Left ventricle myocardium inferior (tissue), 1 donor: Measurements from ENCODE around the gene MIB2. TPM values are rescaled to one million over a fixed set of nuclear protein-coding genes. Genes with fewer than 3 reads are reported as not detected.

Experiments
- DNase-seq: peaks from one replicate; pipeline ENCODE4 v3.0.0-alpha.2; 2020
- H3K27ac ChIP-seq: fragments of 200-600 bp; replicated peaks from 2 replicates; pipeline ENCODE4 v1.8.0; 2021
- H3K27me3 ChIP-seq: fragments of 200-600 bp; 2 replicates; pipeline ENCODE4 v1.8.0; 2021; ENCODE audit warnings: low read depth
- H3K36me3 ChIP-seq: fragments of 200-600 bp; 2 replicates; pipeline ENCODE4 v1.8.0; 2021
- H3K4me1 ChIP-seq: fragments of 200-600 bp; 2 replicates; pipeline ENCODE4 v1.8.0; 2021
- H3K4me3 ChIP-seq: fragments of 200-600 bp; 2 replicates; pipeline ENCODE4 v1.8.0; 2021; ENCODE audit warnings: mild to moderate bottlenecking, moderate library complexity
- H3K9me3 ChIP-seq: fragments of 200-600 bp; replicated peaks from 2 replicates; pipeline ENCODE4 v1.8.0; 2021
- intact Hi-C: fragments of 100-400 bp; cut with micrococcal nuclease; formaldehyde crosslinking; loops from one replicate; pipeline ENCODE4 v1.11.0; 2022
- total RNA-seq: library from RNA; stranded (reverse); fragmentation: NEBNext Ultra II Directional; extraction: Animal tissue kit (Norgen Biotek cat#: 25700); gene quantifications from one replicate; pipeline ENCODE4 v1.2.1, GENCODE V29; 2021
- TF ChIP-seq, protein P1 (sequence below): fragments of 200-600 bp; IDR thresholded peaks from 2 replicates; pipeline ENCODE4 v1.8.0; 2021; ENCODE audit warnings: antibody characterized with exemption, mild to moderate bottlenecking, borderline replicate concordance
- donor health status: DM: no; HTN: yes; CAD: no; lungs with severe emphysema.

Gene MIB2
- total RNA-seq, 1 donor from 2014 or later, result 129 TPM

DNA sequence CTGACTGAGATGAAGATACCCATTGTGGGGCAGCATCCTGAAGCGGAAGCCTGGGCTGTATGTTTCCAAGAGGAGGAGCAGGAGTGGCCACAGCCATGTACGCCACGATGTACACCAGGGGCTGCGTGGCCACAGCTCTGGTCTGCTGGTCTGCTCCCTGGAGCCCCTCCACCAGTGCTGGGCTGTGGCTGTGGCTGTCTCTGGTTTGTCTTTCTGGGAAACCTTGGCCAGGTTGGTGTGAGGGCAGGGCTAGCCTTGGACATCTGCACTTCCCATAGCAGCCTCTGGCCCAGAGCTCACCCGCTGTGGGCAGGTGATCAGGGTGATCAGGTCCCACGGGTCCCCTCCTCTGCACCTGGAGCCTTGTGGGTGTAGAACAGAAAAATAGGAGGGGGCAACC lies 2.6 kb downstream of the MIB2 start:
- H3K4me1 ChIP-seq, result peaks cover 70% of the 10 kb centered on the region
- no peak overlapping the region for H3K27ac ChIP-seq
- H3K36me3 ChIP-seq, result peaks cover 10% of the 10 kb centered on the region

GRCh38 chr1:1618396-1619068 lies 3.2 kb downstream of the MIB2 start:
- H3K27me3 ChIP-seq, result no peaks in the 10 kb centered on the region
- intact Hi-C loops, result no loop called here
- peaks cover 66% of the 10 kb centered on the region for H3K4me1 ChIP-seq
- no peak overlapping the region for H3K4me3 ChIP-seq
- no peak for DNase-seq
- H3K9me3 ChIP-seq, result no peaks in the 10 kb centered on the region
- peaks cover 10% of the 10 kb centered on the region for H3K36me3 ChIP-seq
- TF ChIP-seq, protein P1, sequence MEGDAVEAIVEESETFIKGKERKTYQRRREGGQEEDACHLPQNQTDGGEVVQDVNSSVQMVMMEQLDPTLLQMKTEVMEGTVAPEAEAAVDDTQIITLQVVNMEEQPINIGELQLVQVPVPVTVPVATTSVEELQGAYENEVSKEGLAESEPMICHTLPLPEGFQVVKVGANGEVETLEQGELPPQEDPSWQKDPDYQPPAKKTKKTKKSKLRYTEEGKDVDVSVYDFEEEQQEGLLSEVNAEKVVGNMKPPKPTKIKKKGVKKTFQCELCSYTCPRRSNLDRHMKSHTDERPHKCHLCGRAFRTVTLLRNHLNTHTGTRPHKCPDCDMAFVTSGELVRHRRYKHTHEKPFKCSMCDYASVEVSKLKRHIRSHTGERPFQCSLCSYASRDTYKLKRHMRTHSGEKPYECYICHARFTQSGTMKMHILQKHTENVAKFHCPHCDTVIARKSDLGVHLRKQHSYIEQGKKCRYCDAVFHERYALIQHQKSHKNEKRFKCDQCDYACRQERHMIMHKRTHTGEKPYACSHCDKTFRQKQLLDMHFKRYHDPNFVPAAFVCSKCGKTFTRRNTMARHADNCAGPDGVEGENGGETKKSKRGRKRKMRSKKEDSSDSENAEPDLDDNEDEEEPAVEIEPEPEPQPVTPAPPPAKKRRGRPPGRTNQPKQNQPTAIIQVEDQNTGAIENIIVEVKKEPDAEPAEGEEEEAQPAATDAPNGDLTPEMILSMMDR, result no peak
- H3K27ac ChIP-seq, result peak overlapping the region; percentile 87

More for the DNA sequence above, 2.6 kb downstream of the MIB2 start:
- H3K27me3 ChIP-seq, result no peaks in the 10 kb centered on the region
- DNase-seq, result no peak
- intact Hi-C loops, result no loop called here
- H3K4me3 ChIP-seq, result no peak overlapping the region
- no peaks in the 10 kb centered on the region for H3K9me3 ChIP-seq
- TF ChIP-seq, protein P1, result no peak

- peak; percentile 75 for DNase-seq
- Histone ChIP-seq H3K27ac (peak overlapping the region; percentile 87), H3K4me3 (peak overlapping the region; percentile 19), H3K36me3 (peaks cover 15% of the 10 kb centered on the region), H3K27me3 (no peaks in the 10 kb centered on the region), H3K9me3 (no peaks in the 10 kb centered on the region), H3K4me1 (peaks cover 63% of the 10 kb centered on the region)
- TF ChIP-seq, protein P1, result peak; percentile 50
- intact Hi-C loops, result no loop called here
Observed at GRCh38 chr1:1619917-1620361, 4.6 kb downstream of the MIB2 start.

- H3K9me3 ChIP-seq, result no peaks in the 10 kb centered on the region
- no peak for DNase-seq
- TF ChIP-seq, protein P1, result no peak
- H3K27ac ChIP-seq, result peak overlapping the region; percentile 87
- H3K27me3 ChIP-seq, result no peaks in the 10 kb centered on the region
- H3K4me3 ChIP-seq, result peak overlapping the region; percentile 19
- peaks cover 15% of the 10 kb centered on the region for H3K36me3 ChIP-seq
- peaks cover 65% of the 10 kb centered on the region for H3K4me1 ChIP-seq
- intact Hi-C loops, result no loop called here
Observed at GRCh38 chr1:1620433-1621139, 5.3 kb downstream of the MIB2 start.

DNA sequence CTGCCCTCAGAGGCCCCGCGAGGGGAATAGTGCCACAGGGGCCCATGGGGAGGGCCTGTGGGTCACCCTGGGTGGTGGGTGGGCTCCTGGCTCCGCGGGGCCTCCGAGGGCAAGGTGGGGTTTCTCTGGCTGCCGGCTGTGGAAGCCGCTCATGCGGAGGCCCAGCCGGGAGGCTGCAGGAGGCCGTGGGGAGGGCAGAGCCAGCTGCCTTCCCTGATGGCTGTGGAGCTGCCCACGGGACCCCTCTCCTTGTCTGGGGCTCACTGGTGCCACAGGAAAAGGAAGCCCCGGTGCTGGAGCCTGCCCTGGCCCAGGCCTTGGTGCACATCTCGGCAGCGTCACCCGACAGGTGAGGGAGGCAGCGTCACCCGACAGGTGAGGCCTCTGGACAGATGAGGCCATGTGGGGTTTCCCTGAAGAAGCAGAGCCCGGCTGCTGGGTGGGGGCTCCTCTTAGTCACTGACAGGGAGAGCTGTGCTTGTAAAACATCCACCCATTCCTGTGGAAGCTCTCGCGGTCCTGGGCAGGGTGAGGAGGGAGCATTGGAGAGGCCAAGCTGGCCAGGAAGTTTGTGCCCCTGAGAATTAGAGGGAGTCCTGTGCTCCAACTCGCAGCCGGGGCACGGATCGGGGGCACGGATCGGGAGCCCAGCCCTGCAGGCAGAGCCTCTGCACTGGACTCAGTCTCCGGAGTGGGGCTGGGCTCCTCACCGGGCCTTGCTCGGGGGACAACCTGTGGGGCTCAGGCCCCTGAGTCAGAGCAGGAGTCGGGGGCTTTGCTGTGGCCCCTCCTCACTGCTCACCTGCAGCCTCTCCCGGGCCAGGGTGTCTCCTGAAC lies 6.1 kb downstream of the MIB2 start:
- no peak overlapping the region for H3K4me3 ChIP-seq
- no peaks in the 10 kb centered on the region for H3K27me3 ChIP-seq
- TF ChIP-seq, protein P1, result no peak
- intact Hi-C loops, result no loop called here
- DNase-seq, result no peak
- peaks cover 15% of the 10 kb centered on the region for H3K36me3 ChIP-seq
- H3K4me1 ChIP-seq, result peaks cover 69% of the 10 kb centered on the region
- H3K9me3 ChIP-seq, result no peaks in the 10 kb centered on the region
- H3K27ac ChIP-seq, result peak overlapping the region; percentile 87
